Osteoblast (primary cell): Measurements from ENCODE around the gene CNKSR2. TPM values are rescaled to one million over a fixed set of nuclear protein-coding genes. Genes with fewer than 3 reads are reported as not detected.
A peak's percentile ranks its signal among the peaks of the same experiment; 100 is the strongest.

ENCODE experiments used
- DNase-seq: peaks from one replicate; pipeline ENCODE4 v3.0.0; 2011; ENCODE audit warnings: low spot score, mixed read lengths; ENCODE audit not compliant: insufficient read length; ENCODE audit errors: missing footprints
- H2AFZ ChIP-seq: 2 replicates; pipeline ENCODE4 v1.6.0; 2011; ENCODE audit warnings: mild to moderate bottlenecking, low read length
- H3K27ac ChIP-seq: 2 replicates; pipeline ENCODE4 v1.5.1; 2011; ENCODE audit warnings: mild to moderate bottlenecking, low read depth, low read length, moderate library complexity
- H3K27me3 ChIP-seq: 2 replicates; pipeline ENCODE4 v1.6.0; 2012; ENCODE audit warnings: mild to moderate bottlenecking, control low read depth, inconsistent platforms, low read length, moderate library complexity; ENCODE audit not compliant: insufficient read depth
- H3K36me3 ChIP-seq: 2 replicates; pipeline ENCODE4 v1.5.1; 2011; ENCODE audit warnings: mild to moderate bottlenecking, low read length, control low read depth, moderate library complexity; ENCODE audit not compliant: insufficient read depth
- H3K4me1 ChIP-seq: 2 replicates; pipeline ENCODE4 v1.5.1; 2011; ENCODE audit warnings: mild to moderate bottlenecking, low read length, control low read depth, moderate library complexity; ENCODE audit not compliant: insufficient read depth
- H3K4me2 ChIP-seq: 2 replicates; pipeline ENCODE4 v1.6.0; 2011; ENCODE audit warnings: mild to moderate bottlenecking, low read length; ENCODE audit not compliant: insufficient read depth
- H3K4me3 ChIP-seq: fragments of 200-600 bp; sonication (generic); 3 replicates; pipeline ENCODE4 v1.5.1; 2012; ENCODE audit warnings: mild to moderate bottlenecking, low read length, inconsistent platforms; ENCODE audit not compliant: insufficient read depth
- H3K79me2 ChIP-seq: 2 replicates; pipeline ENCODE4 v1.6.0; 2012; ENCODE audit warnings: mild to moderate bottlenecking, low read length, control low read depth, inconsistent platforms; ENCODE audit not compliant: insufficient read depth
- H3K9me3 ChIP-seq: 2 replicates; pipeline ENCODE4 v1.5.1; 2011; ENCODE audit warnings: low read depth, low read length, control low read depth
- H4K20me1 ChIP-seq: 2 replicates; pipeline ENCODE4 v1.6.0; 2012; ENCODE audit warnings: mild to moderate bottlenecking, low read length, control low read depth; ENCODE audit not compliant: insufficient read depth
- total RNA-seq: library from RNA; depleted of rRNA; stranded (reverse); fragments of >200 nt; gene quantifications from 2 replicates; pipeline ENCODE4 v1.2.3, GENCODE V29; 2012
- TF ChIP-seq, protein P1 (sequence below): IDR thresholded peaks from 2 replicates; pipeline ENCODE4 v1.5.1; 2011; ENCODE audit warnings: mild to moderate bottlenecking, low read depth, low read length, moderate library complexity; ENCODE audit errors: extremely low read depth

The CNKSR2 gene
- total RNA-seq, 1 donor, result 1.8 TPM

- Histone ChIP-seq H3K36me3 (no peaks in the 10 kb centered on the region), H3K4me3 (no peak overlapping the region), H4K20me1 (no peaks in the 10 kb centered on the region), H3K4me2 (no peak overlapping the region), H3K9me3 (no peaks in the 10 kb centered on the region), H3K27me3 (no peaks in the 10 kb centered on the region), H3K4me1 (no peaks in the 10 kb centered on the region), H3K79me2 (no peaks in the 10 kb centered on the region), H3K27ac (no peak overlapping the region), H2AFZ (no peak overlapping the region)
- TF ChIP-seq, protein P1, sequence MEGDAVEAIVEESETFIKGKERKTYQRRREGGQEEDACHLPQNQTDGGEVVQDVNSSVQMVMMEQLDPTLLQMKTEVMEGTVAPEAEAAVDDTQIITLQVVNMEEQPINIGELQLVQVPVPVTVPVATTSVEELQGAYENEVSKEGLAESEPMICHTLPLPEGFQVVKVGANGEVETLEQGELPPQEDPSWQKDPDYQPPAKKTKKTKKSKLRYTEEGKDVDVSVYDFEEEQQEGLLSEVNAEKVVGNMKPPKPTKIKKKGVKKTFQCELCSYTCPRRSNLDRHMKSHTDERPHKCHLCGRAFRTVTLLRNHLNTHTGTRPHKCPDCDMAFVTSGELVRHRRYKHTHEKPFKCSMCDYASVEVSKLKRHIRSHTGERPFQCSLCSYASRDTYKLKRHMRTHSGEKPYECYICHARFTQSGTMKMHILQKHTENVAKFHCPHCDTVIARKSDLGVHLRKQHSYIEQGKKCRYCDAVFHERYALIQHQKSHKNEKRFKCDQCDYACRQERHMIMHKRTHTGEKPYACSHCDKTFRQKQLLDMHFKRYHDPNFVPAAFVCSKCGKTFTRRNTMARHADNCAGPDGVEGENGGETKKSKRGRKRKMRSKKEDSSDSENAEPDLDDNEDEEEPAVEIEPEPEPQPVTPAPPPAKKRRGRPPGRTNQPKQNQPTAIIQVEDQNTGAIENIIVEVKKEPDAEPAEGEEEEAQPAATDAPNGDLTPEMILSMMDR, result no peak
- peak; percentile 44 for DNase-seq
Observed at GRCh38 chrX:21655901-21656586, 281.8 kb downstream of the CNKSR2 start.

- H3K4me1 ChIP-seq, result no peaks in the 10 kb centered on the region
- TF ChIP-seq, protein P1, result no peak
- no peak overlapping the region for H3K4me3 ChIP-seq
- H3K27ac ChIP-seq, result no peak overlapping the region
- H2AFZ ChIP-seq, result no peak overlapping the region
- DNase-seq, result no peak
- H3K79me2 ChIP-seq, result no peaks in the 10 kb centered on the region
- no peaks in the 10 kb centered on the region for H3K9me3 ChIP-seq
- H3K4me2 ChIP-seq, result no peak overlapping the region
- H4K20me1 ChIP-seq, result no peaks in the 10 kb centered on the region
- H3K27me3 ChIP-seq, result no peaks in the 10 kb centered on the region
- H3K36me3 ChIP-seq, result no peaks in the 10 kb centered on the region
Observed at GRCh38 chrX:21656587-21657317, 282.5 kb downstream of the CNKSR2 start.

GRCh38 chrX:21657318-21658151 is 283.3 kb downstream of the CNKSR2 start:
- no peaks in the 10 kb centered on the region for H3K9me3 ChIP-seq
- TF ChIP-seq, protein P1, result no peak
- no peaks in the 10 kb centered on the region for H3K4me1 ChIP-seq
- H3K27ac ChIP-seq, result no peak overlapping the region
- no peak overlapping the region for H2AFZ ChIP-seq
- H3K4me3 ChIP-seq, result no peak overlapping the region
- H3K4me2 ChIP-seq, result no peak overlapping the region
- no peaks in the 10 kb centered on the region for H3K27me3 ChIP-seq
- DNase-seq, result peak; percentile 65
- no peaks in the 10 kb centered on the region for H3K36me3 ChIP-seq
- H3K79me2 ChIP-seq, result no peaks in the 10 kb centered on the region
- H4K20me1 ChIP-seq, result no peaks in the 10 kb centered on the region
